NCI-H2081 treated with DMSO at 0.1 percent for 48 hours (cell line): ENCODE data around the gene DCN.

Source experiments
- DNase-seq: peaks from one replicate; lab custom pipeline; 2025; lab: John Stamatoyannopoulos, UW

DCN gene

DNA sequence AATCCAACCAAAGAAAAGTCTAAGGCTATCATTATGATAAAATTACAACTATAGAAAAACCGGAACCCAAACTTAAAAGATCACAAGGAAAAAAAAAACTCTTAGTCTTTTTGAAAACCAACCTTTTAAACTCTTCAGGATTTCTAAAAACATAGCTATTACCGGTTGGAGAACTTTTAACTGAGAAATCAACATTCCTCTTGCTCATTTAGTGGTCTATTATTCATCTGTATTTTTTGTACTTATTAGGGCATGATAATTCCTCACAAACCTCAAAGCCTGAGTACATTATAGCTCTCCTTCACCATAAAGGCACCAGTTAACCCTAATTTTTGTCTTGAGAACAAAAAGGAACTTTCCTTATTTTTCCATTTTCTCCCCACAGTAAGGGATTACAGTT lies 81.7 kb downstream of the DCN start:
- DNase-seq = no peak

DNA sequence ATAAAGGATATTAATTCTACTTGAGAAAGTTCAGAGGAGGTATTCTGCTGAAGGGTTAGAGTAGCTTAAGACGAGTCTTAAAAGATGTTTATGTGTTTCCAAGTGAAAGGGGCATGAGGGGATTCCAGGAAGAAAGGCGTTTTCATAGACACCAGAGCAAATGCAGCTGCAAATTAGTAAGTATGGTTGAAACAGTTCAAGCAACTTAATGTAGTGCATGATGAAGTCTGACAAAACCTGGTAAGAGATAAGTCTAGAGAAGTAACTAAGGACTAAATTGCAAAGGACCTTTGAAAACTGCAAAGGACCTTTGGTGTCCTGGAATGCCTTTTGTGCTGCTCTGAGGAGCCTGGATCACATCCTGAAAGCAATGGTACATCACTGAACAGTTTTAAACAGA lies 82.8 kb downstream of the DCN start:
- DNase-seq = no peak

DNA sequence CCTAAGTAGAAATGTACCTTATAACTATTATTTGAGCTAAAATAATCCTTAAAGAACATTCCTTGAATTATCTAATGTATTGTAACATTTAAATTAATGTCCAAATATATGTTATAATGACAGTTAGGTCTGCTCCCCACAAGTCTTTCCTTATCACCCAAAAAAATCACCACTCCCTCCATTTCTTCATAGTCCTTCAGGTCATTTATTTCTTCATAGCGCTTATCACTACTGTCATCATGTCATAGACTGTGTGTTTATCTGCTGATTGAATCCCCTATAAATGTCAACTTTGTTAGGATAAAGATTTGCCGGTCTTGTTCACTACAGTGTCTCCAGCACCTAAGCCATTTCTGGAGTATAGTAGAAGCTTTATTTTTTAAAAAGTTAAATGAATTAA lies 83.3 kb downstream of the DCN start:
- no peak for DNase-seq

DNA sequence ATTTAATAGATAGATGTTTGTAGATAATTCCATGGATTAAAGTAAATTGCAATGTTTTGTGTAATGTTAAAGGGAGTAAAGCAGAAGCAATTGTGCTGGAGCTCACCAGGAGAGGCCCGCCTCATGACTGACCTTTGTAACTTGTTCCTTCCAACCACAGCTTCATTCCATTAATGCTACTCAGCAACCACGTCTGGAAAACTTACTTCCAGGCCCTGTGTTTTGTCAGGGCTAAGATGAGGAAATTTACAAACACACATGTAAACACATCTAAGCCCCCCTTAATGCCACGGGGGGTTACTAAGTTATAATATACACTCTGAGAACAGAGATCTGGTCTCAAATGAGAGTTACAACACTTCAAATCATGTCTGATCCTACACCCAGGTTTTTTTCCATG lies 83.7 kb downstream of the DCN start:
- DNase-seq = no peak

DNA sequence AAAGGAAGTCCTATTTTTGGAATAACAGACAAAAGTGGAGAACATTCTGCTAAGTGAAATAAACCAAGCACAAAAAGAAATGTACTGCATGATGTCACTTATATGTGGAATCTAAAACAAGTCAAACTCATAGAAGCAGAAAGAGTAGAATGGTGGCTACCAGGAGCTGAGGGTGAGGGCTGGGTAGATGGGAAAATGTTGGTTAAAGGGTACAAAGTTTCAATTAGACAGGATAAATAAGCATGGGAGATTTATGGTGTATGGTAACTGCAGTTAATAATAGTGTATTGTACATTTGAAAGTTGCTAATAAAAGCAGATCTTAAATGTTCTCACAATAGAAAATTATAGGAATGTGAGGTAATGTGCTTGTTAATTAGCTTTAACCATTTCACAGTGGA lies 84.2 kb downstream of the DCN start:
- no peak for DNase-seq

DNA sequence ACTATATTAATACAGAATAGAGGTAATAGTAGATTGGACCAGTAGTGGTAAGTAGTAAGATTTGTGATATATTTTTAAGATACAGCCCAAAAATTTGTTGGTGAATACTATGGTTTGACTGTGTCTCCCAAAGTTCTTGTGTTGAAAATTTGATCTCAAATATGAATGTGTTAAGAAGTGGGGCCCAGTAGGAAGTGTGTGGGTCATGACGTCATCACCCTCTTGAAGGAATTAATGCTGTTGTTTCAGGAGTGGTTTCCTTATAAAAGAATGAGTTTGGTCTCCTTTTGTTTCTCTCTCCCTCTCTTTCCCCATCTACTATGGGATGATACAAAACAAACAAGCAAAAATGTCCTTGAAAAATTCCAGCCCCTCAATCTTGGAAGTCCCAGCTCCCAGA lies 87.7 kb downstream of the DCN start:
- DNase-seq = no peak

DNA sequence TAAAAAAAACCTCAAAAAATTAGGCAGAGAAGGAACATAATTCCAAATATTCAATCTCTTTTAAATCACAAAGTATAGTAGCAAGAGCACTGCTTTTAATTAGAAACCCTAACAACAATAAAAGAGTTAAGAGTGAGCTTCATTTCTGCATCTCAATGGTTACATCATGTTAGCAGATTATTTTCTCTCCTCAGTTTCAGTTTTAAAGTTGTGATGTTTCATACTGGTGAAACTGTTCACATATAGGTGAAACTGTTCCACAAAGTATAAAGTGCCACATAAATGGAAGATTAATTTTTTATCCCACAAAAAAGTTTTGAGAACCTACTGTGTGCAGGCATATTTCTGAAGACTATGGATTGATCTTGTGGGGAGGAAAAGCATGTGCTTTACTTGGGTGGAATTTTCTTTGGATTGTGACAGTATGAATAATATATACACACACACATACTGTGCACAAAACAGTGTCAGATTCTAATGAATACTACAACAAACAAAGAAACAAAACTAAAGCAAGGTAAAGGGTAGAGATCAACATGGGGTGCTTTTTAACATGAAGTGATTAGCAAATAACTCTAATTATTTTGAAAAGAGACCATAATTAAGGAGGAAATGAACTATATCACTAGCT lies 88.5 kb downstream of the DCN start:
- DNase-seq = no peak

DNA sequence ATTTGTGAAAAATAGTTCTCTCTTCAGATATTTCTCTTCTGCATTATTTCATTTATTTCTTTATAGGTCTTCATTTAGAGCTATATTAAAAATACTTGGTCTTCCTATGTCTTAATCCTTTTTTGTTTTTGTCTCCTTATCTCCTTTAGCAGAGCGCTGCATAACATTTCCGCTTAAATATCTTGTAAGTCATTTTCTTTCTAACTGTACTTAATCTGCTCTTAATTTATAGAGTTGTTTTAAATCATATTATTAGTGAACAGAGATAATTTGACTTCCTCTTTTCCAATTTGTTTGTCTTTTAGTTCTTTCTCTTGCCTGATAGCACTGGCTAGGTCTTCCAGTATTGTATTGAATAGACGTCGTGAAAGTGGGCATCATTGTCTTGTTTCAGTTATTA lies 89.3 kb downstream of the DCN start:
- no peak for DNase-seq

DNA sequence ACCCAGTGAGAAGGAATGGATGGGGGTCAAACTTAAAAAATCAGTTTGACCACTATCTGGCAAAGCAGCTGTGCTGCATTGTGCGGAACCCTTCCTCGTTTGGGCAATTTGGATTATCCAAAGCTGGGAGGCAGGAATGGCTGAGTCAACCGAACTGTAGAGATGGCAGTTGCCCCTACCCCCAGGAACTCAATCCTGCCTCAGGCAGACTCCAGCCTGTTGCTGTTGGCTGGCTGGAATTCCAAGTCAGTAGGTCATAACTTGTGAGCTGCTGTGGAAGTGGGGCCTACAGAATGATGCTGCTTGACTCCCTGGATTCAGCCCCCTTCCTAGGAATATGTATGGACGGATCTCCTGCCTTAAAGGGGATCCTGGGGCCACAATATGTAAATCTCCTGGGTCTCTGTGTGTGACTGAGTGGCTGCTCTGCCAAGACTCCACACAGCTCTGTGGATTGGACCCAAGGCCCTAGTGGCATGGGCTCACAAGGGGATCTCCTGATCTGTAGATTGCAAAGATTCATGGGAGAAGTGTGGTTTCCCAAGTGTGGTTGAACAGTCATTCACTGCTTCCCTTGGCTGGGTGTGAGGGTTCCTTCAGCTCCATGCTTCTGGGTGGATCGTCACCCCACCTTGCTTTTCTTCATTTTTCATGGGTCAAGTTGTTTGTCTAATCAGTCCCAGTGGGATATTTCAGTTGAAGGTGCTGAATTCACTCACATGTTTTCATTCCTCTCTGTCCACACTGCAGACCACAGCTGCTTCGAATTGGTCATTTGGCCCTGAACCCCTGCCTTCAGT lies 90.5 kb downstream of the DCN start:
- no peak for DNase-seq
